ENCODE results near the gene GPR4. TPM values are rescaled to one million over a fixed set of nuclear protein-coding genes. Genes with fewer than 3 reads are reported as not detected.

The GPR4 gene
- total RNA-seq, 1 donor, result not detected

DNA sequence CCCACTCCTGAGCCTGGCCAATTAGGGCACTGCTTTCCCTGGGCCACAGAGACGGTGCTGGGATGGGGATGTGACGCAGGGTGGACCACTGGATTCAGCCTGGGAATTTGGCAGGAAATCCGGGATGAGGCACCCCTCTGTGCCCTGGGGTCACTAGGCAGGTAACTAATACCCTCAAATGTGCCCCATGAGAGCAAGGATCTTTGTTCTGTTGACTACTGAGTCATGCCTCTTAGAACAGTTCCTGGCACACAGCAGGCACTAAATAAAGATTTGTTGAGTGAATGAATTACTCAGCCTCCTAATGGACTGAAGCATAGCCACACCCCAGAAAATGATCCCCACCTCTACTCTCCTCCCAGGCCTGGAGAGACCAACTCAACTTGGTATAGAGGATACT, 33.3 kb downstream of the GPR4 start:
- H3K4me3 ChIP-seq (ENCODE audit: low read depth, low read length), result no peak overlapping the region
- TF ChIP-seq, protein P1, sequence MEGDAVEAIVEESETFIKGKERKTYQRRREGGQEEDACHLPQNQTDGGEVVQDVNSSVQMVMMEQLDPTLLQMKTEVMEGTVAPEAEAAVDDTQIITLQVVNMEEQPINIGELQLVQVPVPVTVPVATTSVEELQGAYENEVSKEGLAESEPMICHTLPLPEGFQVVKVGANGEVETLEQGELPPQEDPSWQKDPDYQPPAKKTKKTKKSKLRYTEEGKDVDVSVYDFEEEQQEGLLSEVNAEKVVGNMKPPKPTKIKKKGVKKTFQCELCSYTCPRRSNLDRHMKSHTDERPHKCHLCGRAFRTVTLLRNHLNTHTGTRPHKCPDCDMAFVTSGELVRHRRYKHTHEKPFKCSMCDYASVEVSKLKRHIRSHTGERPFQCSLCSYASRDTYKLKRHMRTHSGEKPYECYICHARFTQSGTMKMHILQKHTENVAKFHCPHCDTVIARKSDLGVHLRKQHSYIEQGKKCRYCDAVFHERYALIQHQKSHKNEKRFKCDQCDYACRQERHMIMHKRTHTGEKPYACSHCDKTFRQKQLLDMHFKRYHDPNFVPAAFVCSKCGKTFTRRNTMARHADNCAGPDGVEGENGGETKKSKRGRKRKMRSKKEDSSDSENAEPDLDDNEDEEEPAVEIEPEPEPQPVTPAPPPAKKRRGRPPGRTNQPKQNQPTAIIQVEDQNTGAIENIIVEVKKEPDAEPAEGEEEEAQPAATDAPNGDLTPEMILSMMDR (IDR thresholded peaks at IDR 0.05; ENCODE audit: insufficient read depth, low read length), result no peak
- DNase-seq (ENCODE audit: low read depth), result peak; percentile 78

GRCh38 chr19:45567609-45568008, 34.4 kb downstream of the GPR4 start:
- no peak overlapping the region for H3K4me3 ChIP-seq (ENCODE audit: low read depth, low read length)
- DNase-seq (ENCODE audit: low read depth), result no peak
- TF ChIP-seq, protein P1 (IDR thresholded peaks at IDR 0.05; ENCODE audit: insufficient read depth, low read length), result no peak

GRCh38 chr19:45564131-45564780, 37.8 kb downstream of the GPR4 start:
- H3K4me3 ChIP-seq (ENCODE audit: low read depth, low read length), result no peak overlapping the region
- TF ChIP-seq, protein P1 (IDR thresholded peaks at IDR 0.05; ENCODE audit: insufficient read depth, low read length), result no peak
- no peak for DNase-seq (ENCODE audit: low read depth)

DNA sequence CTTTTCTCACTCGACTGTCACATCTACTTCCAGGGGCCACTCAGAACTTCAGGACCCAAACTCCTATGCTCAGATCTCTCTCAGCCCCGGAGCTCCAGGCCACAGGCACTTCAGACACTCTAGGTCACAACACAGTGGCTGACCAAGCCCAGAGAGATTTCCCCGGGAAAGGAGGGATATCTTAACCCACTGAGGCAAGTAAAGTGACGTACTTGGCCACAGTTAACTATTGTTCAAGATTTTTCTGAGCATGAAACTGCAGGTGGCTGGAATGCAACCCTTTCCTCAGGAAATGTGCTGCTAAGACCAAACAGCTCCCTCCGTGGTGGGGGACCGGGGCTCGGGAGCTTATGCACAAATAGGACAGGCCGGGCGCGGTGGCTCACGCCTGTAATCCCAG, 41.3 kb downstream of the GPR4 start:
- no peak overlapping the region for H3K4me3 ChIP-seq (ENCODE audit: low read depth, low read length)
- TF ChIP-seq, protein P1 (IDR thresholded peaks at IDR 0.05; ENCODE audit: insufficient read depth, low read length), result no peak
- DNase-seq (ENCODE audit: low read depth), result no peak

DNA sequence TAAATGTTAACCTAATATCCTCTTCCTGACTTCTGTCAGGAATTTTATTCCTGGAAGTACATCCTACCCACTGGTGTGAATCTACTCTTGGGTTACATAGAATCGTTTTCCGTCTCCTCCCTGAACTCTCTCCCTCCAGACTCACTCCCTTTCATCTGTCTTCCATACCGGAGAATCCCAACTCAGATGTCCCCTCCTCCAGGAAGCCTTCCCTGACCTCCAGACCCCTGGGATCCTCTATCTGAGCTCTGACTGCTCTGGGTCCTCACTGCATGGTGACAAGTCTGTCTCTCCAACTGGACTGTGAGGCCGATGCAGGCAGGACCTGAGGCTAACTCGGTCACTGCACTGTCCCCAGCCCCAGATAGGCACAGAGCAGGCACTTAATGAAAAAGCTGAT, 42.0 kb downstream of the GPR4 start:
- TF ChIP-seq, protein P1 (IDR thresholded peaks at IDR 0.05; ENCODE audit: insufficient read depth, low read length), result no peak
- no peak for DNase-seq (ENCODE audit: low read depth)
- no peak overlapping the region for H3K4me3 ChIP-seq (ENCODE audit: low read depth, low read length)

DNA sequence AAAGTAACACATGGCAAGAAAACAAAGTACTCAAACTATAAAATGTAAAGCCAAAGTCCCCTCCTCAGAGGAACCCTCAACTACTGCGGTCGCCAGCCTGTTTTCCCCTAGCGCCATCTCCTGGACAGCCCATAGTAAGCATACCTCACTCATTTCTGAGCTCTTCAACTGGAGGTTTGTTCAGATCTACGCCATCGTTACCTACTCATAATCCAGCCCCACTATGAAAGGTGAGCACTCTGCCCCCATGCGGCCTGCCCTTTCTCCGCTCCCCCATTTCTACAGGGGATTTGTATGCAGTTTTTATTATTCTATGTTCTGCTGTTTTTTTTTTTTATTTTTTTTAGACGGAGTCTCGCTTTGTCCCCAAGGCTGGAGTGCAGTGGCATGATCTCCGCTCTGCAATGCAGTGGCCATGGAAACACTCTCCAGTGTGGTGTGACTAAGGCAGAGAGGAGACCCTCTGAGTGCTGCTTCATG, 43.6 kb downstream of the GPR4 start:
- peak; percentile 43 for DNase-seq (ENCODE audit: low read depth)
- TF ChIP-seq, protein P1 (IDR thresholded peaks at IDR 0.05; ENCODE audit: insufficient read depth, low read length), result peak; percentile 75
- no peak overlapping the region for H3K4me3 ChIP-seq (ENCODE audit: low read depth, low read length)

GRCh38 chr19:45556835-45557234, 45.2 kb downstream of the GPR4 start:
- no peak for DNase-seq (ENCODE audit: low read depth)
- TF ChIP-seq, protein P1 (IDR thresholded peaks at IDR 0.05; ENCODE audit: insufficient read depth, low read length), result no peak
- no peak overlapping the region for H3K4me3 ChIP-seq (ENCODE audit: low read depth, low read length)
